Smooth muscle cell (in vitro differentiated cells): ENCODE data around the gene PPIF. TPM values are rescaled to one million over a fixed set of nuclear protein-coding genes. Genes with fewer than 3 reads are reported as not detected.
A peak's percentile ranks its signal among the peaks of the same experiment; 100 is the strongest.

Source experiments
- DNase-seq: peaks from one replicate; lab custom pipeline; 2025; ENCODE audit not compliant: unreplicated experiment; lab: John Stamatoyannopoulos, UW
- H2AFZ ChIP-seq: fragments of 200-600 bp; sonication (generic); 2 replicates; pipeline ENCODE4 v1.6.0; 2016; ENCODE audit warnings: antibody characterized with exemption, low read depth, mild to moderate bottlenecking
- H3F3A ChIP-seq: fragments of 200-600 bp; sonication (generic); 2 replicates; pipeline ENCODE4 v1.6.0; 2017; ENCODE audit warnings: antibody characterized with exemption, low read depth
- H3K27ac ChIP-seq: fragments of 200-600 bp; sonication (generic); 2 replicates; pipeline ENCODE4 v1.5.1; 2016; ENCODE audit warnings: low read depth, mild to moderate bottlenecking
- H3K27me3 ChIP-seq: fragments of 200-600 bp; sonication (generic); 2 replicates; pipeline ENCODE4 v1.6.1; 2016; ENCODE audit warnings: low read depth, mild to moderate bottlenecking
- H3K36me3 ChIP-seq: fragments of 200-600 bp; sonication (generic); 2 replicates; pipeline ENCODE4 v1.5.1; 2016; ENCODE audit warnings: low read depth
- H3K4me1 ChIP-seq: fragments of 200-600 bp; sonication (generic); 2 replicates; pipeline ENCODE4 v1.5.1; 2016; ENCODE audit warnings: low read depth
- H3K4me2 ChIP-seq: fragments of 200-600 bp; sonication (generic); 2 replicates; pipeline ENCODE4 v1.6.0; 2016; ENCODE audit warnings: mild to moderate bottlenecking
- H3K4me3 ChIP-seq: fragments of 200-600 bp; sonication (generic); 2 replicates; pipeline ENCODE4 v1.5.1; 2016; ENCODE audit warnings: mild to moderate bottlenecking
- H3K79me2 ChIP-seq: fragments of 200-600 bp; sonication (generic); 2 replicates; pipeline ENCODE4 v1.6.0; 2016; ENCODE audit warnings: low read depth, mild to moderate bottlenecking
- H3K9ac ChIP-seq: fragments of 200-600 bp; sonication (generic); 2 replicates; pipeline ENCODE4 v1.6.0; 2016; ENCODE audit warnings: low read depth
- H3K9me3 ChIP-seq: fragments of 200-600 bp; sonication (generic); replicated peaks from 2 replicates; pipeline ENCODE4 v1.5.1; 2016; ENCODE audit warnings: low read depth
- H4K20me1 ChIP-seq: fragments of 200-600 bp; sonication (generic); 2 replicates; pipeline ENCODE4 v1.6.0; 2016; ENCODE audit warnings: low read depth
- WGBS: methylation state at CpG from one replicate; pipeline ENCODE4 v1.1.7; 2016; ENCODE audit warnings: low lambda C conversion rate; 5-methylcytosine and 5-hydroxymethylcytosine counted together
- polyA plus RNA-seq: library from polyadenylated mRNA; unstranded; fragments of >200 nt; fragmentation: Nextera tagmentation; extraction: Ambion mirVana; gene quantifications from 2 replicates; pipeline ENCODE4 v1.2.1, GENCODE V29; 2016
- total RNA-seq: library from RNA; depleted of rRNA; stranded (reverse); fragments of >200 nt; gene quantifications from 2 replicates; pipeline ENCODE4 v1.2.3, GENCODE V29; 2014
- TF ChIP-seq, protein P1 (sequence below): fragments of 200-600 bp; sonication (generic); IDR thresholded peaks from 2 replicates; pipeline ENCODE4 v1.5.1; 2017; ENCODE audit warnings: borderline replicate concordance, mild to moderate bottlenecking, antibody characterized with exemption; ENCODE audit not compliant: insufficient read depth, poor library complexity, severe bottlenecking

Gene PPIF
- total and polyA plus RNA-seq, 2 experiments from 2014 or later: 24.3 to 29.7 TPM

DNA sequence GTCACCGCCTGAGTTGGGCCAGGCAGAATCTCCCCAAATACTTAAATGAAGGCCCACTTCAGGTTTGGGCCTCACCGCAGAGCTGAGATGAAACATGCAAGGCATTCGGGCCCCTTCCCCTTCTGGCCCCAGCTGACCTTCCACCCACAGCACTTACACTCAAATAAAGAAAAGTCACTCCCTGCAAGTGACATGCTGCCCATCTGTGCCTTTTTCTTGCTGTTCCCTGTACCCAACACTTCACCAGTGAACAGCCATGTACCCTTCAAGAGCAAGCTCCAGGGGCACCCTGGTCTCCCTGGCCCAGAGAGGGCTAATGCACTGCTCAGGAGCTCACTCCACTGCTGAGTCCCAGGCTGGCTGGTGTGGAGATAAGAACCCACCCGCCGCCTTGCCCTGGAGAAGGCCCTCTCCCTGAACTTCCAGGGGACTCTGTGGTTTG is 57.4 kb downstream of the PPIF start:
- no peak for DNase-seq
- peak overlapping the region; percentile 35 for H3K27ac ChIP-seq
- TF ChIP-seq, protein P1, sequence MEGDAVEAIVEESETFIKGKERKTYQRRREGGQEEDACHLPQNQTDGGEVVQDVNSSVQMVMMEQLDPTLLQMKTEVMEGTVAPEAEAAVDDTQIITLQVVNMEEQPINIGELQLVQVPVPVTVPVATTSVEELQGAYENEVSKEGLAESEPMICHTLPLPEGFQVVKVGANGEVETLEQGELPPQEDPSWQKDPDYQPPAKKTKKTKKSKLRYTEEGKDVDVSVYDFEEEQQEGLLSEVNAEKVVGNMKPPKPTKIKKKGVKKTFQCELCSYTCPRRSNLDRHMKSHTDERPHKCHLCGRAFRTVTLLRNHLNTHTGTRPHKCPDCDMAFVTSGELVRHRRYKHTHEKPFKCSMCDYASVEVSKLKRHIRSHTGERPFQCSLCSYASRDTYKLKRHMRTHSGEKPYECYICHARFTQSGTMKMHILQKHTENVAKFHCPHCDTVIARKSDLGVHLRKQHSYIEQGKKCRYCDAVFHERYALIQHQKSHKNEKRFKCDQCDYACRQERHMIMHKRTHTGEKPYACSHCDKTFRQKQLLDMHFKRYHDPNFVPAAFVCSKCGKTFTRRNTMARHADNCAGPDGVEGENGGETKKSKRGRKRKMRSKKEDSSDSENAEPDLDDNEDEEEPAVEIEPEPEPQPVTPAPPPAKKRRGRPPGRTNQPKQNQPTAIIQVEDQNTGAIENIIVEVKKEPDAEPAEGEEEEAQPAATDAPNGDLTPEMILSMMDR: no peak
- H3K36me3 ChIP-seq: no peaks in the 10 kb centered on the region
- H3F3A ChIP-seq: peaks cover 28% of the 10 kb centered on the region
- no peak overlapping the region for H3K9ac ChIP-seq
- peaks cover 39% of the 10 kb centered on the region for H4K20me1 ChIP-seq
- no peaks in the 10 kb centered on the region for H3K27me3 ChIP-seq
- H3K79me2 ChIP-seq: peaks cover 23% of the 10 kb centered on the region
- no peak overlapping the region for H3K4me3 ChIP-seq
- no peaks in the 10 kb centered on the region for H3K9me3 ChIP-seq
- WGBS: 39% methylated on average over 5 of the region's 5 CpGs
- peaks cover 42% of the 10 kb centered on the region for H3K4me1 ChIP-seq
- no peak overlapping the region for H2AFZ ChIP-seq
- peak overlapping the region; percentile 70 for H3K4me2 ChIP-seq

Other genes starting within 250 kb of the PPIF start
- 21.9 and 28.0 TPM in 2 replicates for gene ZCCHC24, start 98.2 kb downstream of the PPIF start, total RNA-seq
- gene ZCCHC24, start 98.2 kb downstream of the PPIF start, polyA plus RNA-seq: 30.6 and 52.1 TPM in 2 replicates
- 0.49 and 0.58 TPM in 2 replicates for gene EIF5AL1, start 165.1 kb downstream of the PPIF start, total RNA-seq
- 1.6 TPM in 2 replicates for gene EIF5AL1, start 165.1 kb downstream of the PPIF start, polyA plus RNA-seq
- not detected in 2 replicates for gene SFTPA2, start 212.9 kb downstream of the PPIF start, total RNA-seq
- gene SFTPA2, start 212.9 kb downstream of the PPIF start, polyA plus RNA-seq: 0.26 and 0.79 TPM in 2 replicates